Hepatocyte (in vitro differentiated cells): ENCODE measurements around the gene MCOLN3. TPM values are rescaled to one million over a fixed set of nuclear protein-coding genes. Genes with fewer than 3 reads are reported as not detected.

ENCODE experiments used
- DNase-seq: peaks from one replicate; pipeline ENCODE4 v3.0.0-alpha.2; 2016; ENCODE audit warnings: low spot score
- H2AFZ ChIP-seq: fragments of 200-600 bp; sonication (generic); 2 replicates; pipeline ENCODE4 v1.6.0; 2016; ENCODE audit warnings: antibody characterized with exemption, mild to moderate bottlenecking
- H3K27ac ChIP-seq: fragments of 200-600 bp; sonication (generic); 2 replicates; pipeline ENCODE4 v1.5.1; 2016; ENCODE audit warnings: mild to moderate bottlenecking
- H3K27me3 ChIP-seq: fragments of 200-600 bp; sonication (generic); 2 replicates; pipeline ENCODE4 v1.6.1; 2016
- H3K36me3 ChIP-seq: fragments of 200-600 bp; sonication (generic); replicated peaks from 2 replicates; pipeline ENCODE4 v1.5.1; 2016; ENCODE audit warnings: low read depth; ENCODE audit not compliant: insufficient read depth
- H3K4me1 ChIP-seq: fragments of 200-600 bp; sonication (generic); 2 replicates; pipeline ENCODE4 v1.5.1; 2016; ENCODE audit warnings: mild to moderate bottlenecking, moderate library complexity; ENCODE audit not compliant: insufficient read depth
- H3K4me2 ChIP-seq: fragments of 200-600 bp; sonication (generic); 2 replicates; pipeline ENCODE4 v1.6.0; 2016
- H3K4me3 ChIP-seq: fragments of 200-600 bp; sonication (generic); 2 replicates; pipeline ENCODE4 v1.5.1; 2016; ENCODE audit warnings: mild to moderate bottlenecking
- H3K79me2 ChIP-seq: fragments of 200-600 bp; sonication (generic); 2 replicates; pipeline ENCODE4 v1.6.0; 2017; ENCODE audit warnings: mild to moderate bottlenecking
- H3K9me2 ChIP-seq: fragments of 200-600 bp; sonication (generic); replicated peaks from 2 replicates; pipeline ENCODE4 v1.6.0; 2017; ENCODE audit warnings: mild to moderate bottlenecking; ENCODE audit not compliant: insufficient read depth
- H3K9me3 ChIP-seq: fragments of 200-600 bp; sonication (generic); 2 replicates; pipeline ENCODE4 v1.5.1; 2016; ENCODE audit warnings: low read depth, mild to moderate bottlenecking
- H4K20me1 ChIP-seq: fragments of 200-600 bp; sonication (generic); 2 replicates; pipeline ENCODE4 v1.6.0; 2016; ENCODE audit warnings: mild to moderate bottlenecking; ENCODE audit not compliant: insufficient read depth, poor library complexity, severe bottlenecking
- EZH2 ChIP-seq: fragments of 200-600 bp; sonication (generic); IDR thresholded peaks from 2 replicates; pipeline ENCODE4 v1.6.1; 2016; ENCODE audit warnings: antibody characterized with exemption, mild to moderate bottlenecking, borderline replicate concordance
- EZH2phosphoT487 ChIP-seq: fragments of 200-600 bp; sonication (generic); IDR thresholded peaks from one replicate; pipeline ENCODE4 v1.6.1; 2018; ENCODE audit warnings: antibody characterized with exemption, mild to moderate bottlenecking, low read depth, moderate library complexity; ENCODE audit not compliant: unreplicated experiment, severe bottlenecking
- WGBS: methylation state at CpG from one replicate; pipeline ENCODE4 v1.1.6; 2016; ENCODE audit warnings: low lambda C conversion rate; ENCODE audit errors: missing lambda C conversion rate; 5-methylcytosine and 5-hydroxymethylcytosine counted together
- polyA plus RNA-seq: library from polyadenylated mRNA; unstranded; fragments of >200 nt; fragmentation: Nextera tagmentation; extraction: Ambion mirVana; gene quantifications from 2 replicates; pipeline ENCODE4 v1.2.1, GENCODE V29; 2016
- total RNA-seq: library from RNA; depleted of rRNA; stranded (reverse); fragments of >200 nt; gene quantifications from 2 replicates; pipeline ENCODE4 v1.2.3, GENCODE V29; 2014
- TF ChIP-seq, protein P1 (sequence below): fragments of 200-600 bp; sonication (generic); IDR thresholded peaks from 2 replicates; pipeline ENCODE4 v1.5.1; 2016; ENCODE audit warnings: antibody characterized with exemption, mild to moderate bottlenecking; ENCODE audit not compliant: poor library complexity

The MCOLN3 gene
- total and polyA plus RNA-seq, 2 experiments from 2014 or later = 13.9 to 16.4 TPM

- Histone ChIP-seq H3K79me2 (no peaks in the 10 kb centered on the region), H3K4me2 (peak within 1 kb of the TSS; percentile 99), H3K4me1 (peaks cover 6% of the 10 kb centered on the region), H3K27me3 (peaks cover 76% of the 10 kb centered on the region), H3K27ac (no peak within 1 kb of the TSS), H3K9me3 (no peaks in the 10 kb centered on the region), H2AFZ (peak within 1 kb of the TSS; percentile 94), H3K9me2 (no peaks in the 10 kb centered on the region), H3K36me3 (no peaks in the 10 kb centered on the region), H4K20me1 (no peaks in the 10 kb centered on the region), H3K4me3 (peak within 1 kb of the TSS; percentile 77)
- TF ChIP-seq EZH2 (peak; percentile 4), EZH2phosphoT487 (no peak)
- DNase-seq = peak; percentile 49
- under 1% methylated on average over 56 of the region's 87 CpGs for WGBS
Measured at GRCh38 chr1:84996846-84997666, 51.2 kb downstream of the MCOLN3 start, which contains the start of gene MCOLN2. Gene MCOLN2 (minus strand): TSS chr1:84997113. CDS start chr1:84996872, 241 bp downstream.

DNA sequence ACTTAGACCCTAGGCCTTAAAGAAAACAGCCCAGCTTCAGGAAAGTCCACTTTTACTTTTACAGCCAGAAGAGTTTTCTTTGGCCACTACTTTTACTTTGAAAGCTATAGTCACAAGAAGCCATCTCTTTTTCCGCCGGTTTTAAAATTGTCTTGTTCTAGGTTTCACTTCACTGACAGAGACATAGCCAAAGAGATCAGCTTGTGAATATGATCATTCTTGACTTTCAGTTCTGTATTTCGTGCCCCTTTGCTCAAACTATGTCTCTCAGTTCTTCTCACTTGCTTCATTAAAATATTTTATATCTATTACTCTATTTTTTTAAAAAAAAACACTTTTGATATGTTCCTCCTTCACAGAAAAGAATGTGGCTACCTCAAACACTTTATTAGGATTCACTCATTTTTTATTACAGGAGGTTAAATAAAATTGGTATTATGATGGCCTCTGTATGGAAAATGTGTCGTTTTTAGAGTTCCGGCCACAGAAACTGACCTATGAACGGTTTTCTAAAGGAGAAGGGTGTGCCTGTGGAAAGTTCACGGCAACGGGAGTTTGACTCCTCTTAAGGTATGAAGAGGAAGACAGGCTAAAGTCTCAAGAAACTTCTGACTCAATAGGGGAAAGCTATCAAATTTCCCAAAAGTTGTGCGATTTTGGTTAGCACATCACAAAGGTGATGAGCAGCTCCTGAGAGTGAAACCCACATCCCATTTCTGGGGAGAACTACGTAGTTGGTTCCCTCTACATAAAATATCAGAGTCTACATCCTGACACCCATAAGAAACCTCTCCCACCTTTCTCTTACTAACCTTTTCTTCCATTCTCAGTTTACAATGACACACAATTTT lies 52.6 kb downstream of the MCOLN3 start:
- WGBS = 84% methylated on average over 10 of the region's 10 CpGs
- no peak overlapping the region for H3K27ac ChIP-seq
- H3K4me1 ChIP-seq = peaks cover 6% of the 10 kb centered on the region
- no peak for DNase-seq
- no peaks in the 10 kb centered on the region for H4K20me1 ChIP-seq
- H3K4me2 ChIP-seq = peak overlapping the region; percentile 99
- no peak overlapping the region for H3K4me3 ChIP-seq
- no peak overlapping the region for H2AFZ ChIP-seq
- peaks cover 62% of the 10 kb centered on the region for H3K27me3 ChIP-seq
- H3K79me2 ChIP-seq = no peaks in the 10 kb centered on the region
- no peaks in the 10 kb centered on the region for H3K9me3 ChIP-seq
- TF ChIP-seq, protein P1, sequence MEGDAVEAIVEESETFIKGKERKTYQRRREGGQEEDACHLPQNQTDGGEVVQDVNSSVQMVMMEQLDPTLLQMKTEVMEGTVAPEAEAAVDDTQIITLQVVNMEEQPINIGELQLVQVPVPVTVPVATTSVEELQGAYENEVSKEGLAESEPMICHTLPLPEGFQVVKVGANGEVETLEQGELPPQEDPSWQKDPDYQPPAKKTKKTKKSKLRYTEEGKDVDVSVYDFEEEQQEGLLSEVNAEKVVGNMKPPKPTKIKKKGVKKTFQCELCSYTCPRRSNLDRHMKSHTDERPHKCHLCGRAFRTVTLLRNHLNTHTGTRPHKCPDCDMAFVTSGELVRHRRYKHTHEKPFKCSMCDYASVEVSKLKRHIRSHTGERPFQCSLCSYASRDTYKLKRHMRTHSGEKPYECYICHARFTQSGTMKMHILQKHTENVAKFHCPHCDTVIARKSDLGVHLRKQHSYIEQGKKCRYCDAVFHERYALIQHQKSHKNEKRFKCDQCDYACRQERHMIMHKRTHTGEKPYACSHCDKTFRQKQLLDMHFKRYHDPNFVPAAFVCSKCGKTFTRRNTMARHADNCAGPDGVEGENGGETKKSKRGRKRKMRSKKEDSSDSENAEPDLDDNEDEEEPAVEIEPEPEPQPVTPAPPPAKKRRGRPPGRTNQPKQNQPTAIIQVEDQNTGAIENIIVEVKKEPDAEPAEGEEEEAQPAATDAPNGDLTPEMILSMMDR = no peak
- TF ChIP-seq EZH2phosphoT487 = no peak
- no peak for TF ChIP-seq EZH2
- H3K36me3 ChIP-seq = no peaks in the 10 kb centered on the region
- H3K9me2 ChIP-seq = no peaks in the 10 kb centered on the region

DNA sequence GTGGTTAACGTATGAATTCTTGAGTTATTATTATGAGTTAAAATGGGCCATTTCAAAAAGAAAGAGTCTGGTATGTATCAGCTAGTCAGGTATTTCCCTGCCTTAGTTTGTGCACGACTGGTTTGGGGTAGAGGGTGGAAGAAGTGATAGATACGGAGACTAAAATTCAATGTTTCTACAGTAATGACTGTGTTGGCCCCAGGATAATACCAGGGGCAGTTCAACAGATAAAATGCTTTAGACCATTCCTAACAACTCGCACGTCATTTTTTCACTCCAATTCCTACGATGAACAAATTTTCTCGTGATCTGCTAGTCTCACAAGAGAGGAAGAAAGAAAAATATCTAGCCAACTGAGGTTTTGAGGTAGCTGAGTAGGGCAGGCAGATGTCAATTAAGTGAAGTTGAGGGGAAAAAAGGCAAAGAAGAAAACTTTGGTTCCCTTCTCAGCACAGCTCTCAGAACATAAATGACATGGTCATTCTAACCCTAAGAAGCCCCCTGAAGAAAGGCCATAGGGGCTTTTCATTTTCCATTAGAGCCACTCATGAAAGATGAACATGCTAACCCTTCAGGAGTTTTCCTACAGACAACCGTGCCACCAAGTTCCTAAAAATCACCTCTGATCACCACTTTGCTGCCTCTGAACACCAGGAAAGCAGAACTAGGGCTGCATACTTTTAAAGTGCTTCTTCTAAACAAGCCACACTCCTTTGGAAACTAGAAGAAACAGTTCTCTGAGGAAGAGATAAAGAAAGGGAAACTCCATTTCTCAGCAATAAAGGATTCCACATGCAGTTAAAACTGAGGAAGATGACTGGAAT lies 57.0 kb downstream of the MCOLN3 start:
- Histone ChIP-seq H3K9me2 (no peaks in the 10 kb centered on the region), H3K27me3 (peaks cover 20% of the 10 kb centered on the region), H4K20me1 (no peaks in the 10 kb centered on the region), H3K36me3 (no peaks in the 10 kb centered on the region), H2AFZ (no peak overlapping the region), H3K79me2 (no peaks in the 10 kb centered on the region), H3K4me1 (no peaks in the 10 kb centered on the region), H3K4me3 (no peak overlapping the region), H3K9me3 (no peaks in the 10 kb centered on the region), H3K4me2 (no peak overlapping the region), H3K27ac (no peak overlapping the region)
- TF ChIP-seq, protein P1 = no peak
- TF ChIP-seq EZH2phosphoT487 = no peak
- TF ChIP-seq EZH2 = no peak
- no peak for DNase-seq
- WGBS = 79% methylated on average over 8 of the region's 8 CpGs
